DOHH2 (cell line): ENCODE data around the gene IRF2BP1.

Source experiments
- H3F3A ChIP-seq: fragments of 200-600 bp; sonication (generic), shearing (Covaris generic); 2 replicates; pipeline ENCODE4 v1.6.0; 2016; ENCODE audit warnings: antibody characterized with exemption, mild to moderate bottlenecking; ENCODE audit not compliant: control insufficient read depth, insufficient read depth
- H3K27ac ChIP-seq: fragments of 200-600 bp; sonication (generic); 2 replicates; pipeline ENCODE4 v1.5.1; 2014; ENCODE audit warnings: low read depth, mild to moderate bottlenecking, low read length, moderate library complexity
- H3K27me3 ChIP-seq: fragments of 200-600 bp; sonication (generic); 2 replicates; pipeline ENCODE4 v1.6.1; 2014; ENCODE audit warnings: mild to moderate bottlenecking, low read length, mixed read lengths; ENCODE audit not compliant: control insufficient read depth
- H3K36me3 ChIP-seq: fragments of 200-600 bp; sonication (generic); 2 replicates; pipeline ENCODE4 v1.6.1; 2014; ENCODE audit warnings: mild to moderate bottlenecking, low read length, moderate library complexity, mixed read lengths; ENCODE audit not compliant: control insufficient read depth
- H3K4me1 ChIP-seq: fragments of 200-600 bp; sonication (generic); 2 replicates; pipeline ENCODE4 v1.6.1; 2014; ENCODE audit warnings: mild to moderate bottlenecking, low read length, mixed read lengths; ENCODE audit not compliant: control insufficient read depth
- H3K4me2 ChIP-seq: fragments of 200-600 bp; sonication (generic); 2 replicates; pipeline ENCODE4 v1.6.0; 2014; ENCODE audit warnings: mild to moderate bottlenecking, low read length, moderate library complexity
- H3K4me3 ChIP-seq: fragments of 200-600 bp; sonication (generic); 2 replicates; pipeline ENCODE4 v1.5.1; 2014; ENCODE audit warnings: mild to moderate bottlenecking, low read length, mixed read lengths
- H3K79me2 ChIP-seq: fragments of 200-600 bp; sonication (generic); 2 replicates; pipeline ENCODE4 v1.6.1; 2014; ENCODE audit warnings: mild to moderate bottlenecking, low read length, mixed read lengths; ENCODE audit not compliant: control insufficient read depth
- H3K9me2 ChIP-seq: fragments of 200-600 bp; sonication (generic); replicated peaks from 2 replicates; pipeline ENCODE4 v1.6.1; 2014; ENCODE audit warnings: mild to moderate bottlenecking, low read length, mixed read lengths; ENCODE audit not compliant: control insufficient read depth
- H3K9me3 ChIP-seq: fragments of 200-600 bp; sonication (generic); 2 replicates; pipeline ENCODE4 v1.6.1; 2014; ENCODE audit warnings: antibody characterized with exemption, low read length, mixed read lengths; ENCODE audit not compliant: control insufficient read depth, insufficient read depth
- H4K20me1 ChIP-seq: fragments of 200-600 bp; sonication (generic); 2 replicates; pipeline ENCODE4 v1.6.0; 2014; ENCODE audit warnings: low read depth, mild to moderate bottlenecking, antibody characterized with exemption, low read length, moderate library complexity; ENCODE audit not compliant: control insufficient read depth, insufficient read depth
- CTCF ChIP-seq: fragments of 200-600 bp; sonication (generic); IDR thresholded peaks from one replicate; pipeline ENCODE4 v1.5.1; 2014; ENCODE audit warnings: antibody characterized with exemption, mild to moderate bottlenecking, low read depth, low read length; ENCODE audit not compliant: poor library complexity, severe bottlenecking
- EZH2phosphoT487 ChIP-seq: fragments of 200-600 bp; sonication (generic); IDR thresholded peaks from 2 replicates; pipeline ENCODE4 v1.6.1; 2017; ENCODE audit warnings: borderline replicate concordance, mild to moderate bottlenecking, antibody characterized with exemption, low read length, moderate library complexity, mixed read lengths

IRF2BP1 gene

DNA sequence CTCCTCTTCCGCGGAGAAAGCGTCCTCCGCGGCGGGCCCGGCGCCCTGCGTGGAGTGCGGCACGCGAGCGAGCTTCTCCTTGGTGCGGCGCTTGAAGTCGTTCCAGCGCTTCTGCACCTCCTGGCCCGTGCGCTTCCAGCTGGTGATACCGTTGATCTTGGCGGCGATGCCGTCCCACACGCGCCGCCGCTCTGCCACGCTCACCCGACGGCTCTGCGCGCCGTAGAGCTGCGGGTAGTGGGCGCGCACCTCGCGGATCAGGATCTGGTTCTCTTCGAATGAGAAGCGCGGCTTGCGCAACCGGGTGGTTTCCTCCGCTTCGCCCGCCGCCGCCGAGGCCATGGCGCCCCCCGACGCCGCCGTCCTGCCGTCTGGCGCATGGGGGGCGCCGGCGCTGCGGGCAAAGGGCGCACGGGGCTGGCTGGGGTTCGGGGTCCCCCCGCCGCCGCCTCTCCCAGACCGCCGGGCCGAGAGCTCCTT lies 15.5 kb upstream of the IRF2BP1 start:
- H4K20me1 ChIP-seq: no peaks in the 10 kb centered on the region
- no peak overlapping the region for H3K27ac ChIP-seq
- no peaks in the 10 kb centered on the region for H3K9me3 ChIP-seq
- H3K4me3 ChIP-seq: peak overlapping the region; percentile 88
- peak overlapping the region; percentile 85 for H3K4me2 ChIP-seq
- no peaks in the 10 kb centered on the region for H3K9me2 ChIP-seq
- H3K79me2 ChIP-seq: peaks cover 27% of the 10 kb centered on the region
- H3K36me3 ChIP-seq: peaks cover 30% of the 10 kb centered on the region
- no peaks in the 10 kb centered on the region for H3F3A ChIP-seq
- TF ChIP-seq EZH2phosphoT487 (no peak), CTCF (no peak)
- H3K4me1 ChIP-seq: peaks cover 24% of the 10 kb centered on the region
- H3K27me3 ChIP-seq: no peaks in the 10 kb centered on the region

GRCh38 chr19:45900738-45901431 lies 14.9 kb upstream of the IRF2BP1 start:
- Histone ChIP-seq H3F3A (no peaks in the 10 kb centered on the region), H3K36me3 (peaks cover 30% of the 10 kb centered on the region), H3K9me2 (no peaks in the 10 kb centered on the region), H3K9me3 (no peaks in the 10 kb centered on the region), H3K27me3 (no peaks in the 10 kb centered on the region), H4K20me1 (no peaks in the 10 kb centered on the region), H3K79me2 (peaks cover 27% of the 10 kb centered on the region), H3K27ac (no peak overlapping the region), H3K4me2 (peak overlapping the region; percentile 85), H3K4me3 (peak overlapping the region; percentile 88), H3K4me1 (peaks cover 24% of the 10 kb centered on the region)
- no peak for TF ChIP-seq EZH2phosphoT487

DNA sequence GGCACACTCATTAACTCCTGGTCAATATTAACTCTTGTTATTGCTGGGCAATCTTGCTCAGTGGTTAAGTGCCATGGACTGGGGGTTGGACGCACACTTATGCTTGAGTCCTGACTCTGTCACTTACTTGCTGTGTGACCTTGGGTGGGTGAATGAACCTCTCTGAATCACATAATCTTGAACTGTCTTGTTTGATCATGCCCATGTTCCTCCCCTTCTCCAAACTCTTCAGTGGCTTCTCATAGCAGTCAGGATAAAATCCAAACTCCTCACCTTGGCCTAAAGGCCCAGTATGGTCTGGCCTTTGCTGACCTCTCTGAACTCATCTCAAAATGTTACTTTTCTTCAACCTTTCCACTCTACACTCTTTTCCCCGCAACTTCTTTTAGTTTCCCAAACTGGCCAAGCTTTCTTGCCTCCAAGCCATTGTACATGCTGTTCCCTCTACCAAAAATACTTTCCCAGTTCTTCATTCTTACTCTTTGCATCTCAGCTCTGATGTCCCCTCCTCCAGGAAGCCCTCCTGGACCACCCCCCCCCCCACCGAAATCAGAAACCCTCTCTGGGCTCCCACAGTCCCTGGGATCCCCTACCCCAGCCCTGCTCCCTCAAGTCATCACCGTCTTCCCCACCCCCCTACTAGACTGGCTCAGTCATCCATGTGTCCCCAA lies 14.1 kb upstream of the IRF2BP1 start:
- no peaks in the 10 kb centered on the region for H3K9me2 ChIP-seq
- H3K36me3 ChIP-seq: peaks cover 32% of the 10 kb centered on the region
- no peak overlapping the region for H3K4me3 ChIP-seq
- H3K79me2 ChIP-seq: peaks cover 27% of the 10 kb centered on the region
- no peaks in the 10 kb centered on the region for H4K20me1 ChIP-seq
- TF ChIP-seq CTCF (no peak), EZH2phosphoT487 (no peak)
- peaks cover 31% of the 10 kb centered on the region for H3K4me1 ChIP-seq
- no peaks in the 10 kb centered on the region for H3F3A ChIP-seq
- H3K27me3 ChIP-seq: no peaks in the 10 kb centered on the region
- H3K4me2 ChIP-seq: peak overlapping the region; percentile 85; the same call in 1 of the 2 replicates
- H3K27ac ChIP-seq: no peak overlapping the region
- H3K9me3 ChIP-seq: no peaks in the 10 kb centered on the region

DNA sequence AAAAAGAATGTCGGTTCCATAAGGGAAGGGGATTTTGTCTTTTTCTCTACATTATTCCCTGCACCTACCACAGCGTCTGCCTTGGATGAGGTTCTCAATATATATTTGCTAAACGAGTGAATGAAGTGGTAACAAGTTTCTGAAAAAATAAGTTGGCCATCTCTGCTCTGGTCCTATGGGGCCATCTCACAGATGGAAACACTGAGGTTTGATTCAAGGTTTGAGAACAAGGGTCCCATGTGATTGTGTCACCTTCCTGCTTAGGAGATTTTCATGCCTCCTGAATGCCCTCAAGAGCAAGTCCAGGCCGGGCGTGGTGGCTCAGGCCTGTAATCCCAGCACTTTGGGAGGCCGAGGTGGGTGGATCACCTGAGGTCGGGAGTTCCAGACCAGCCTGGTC lies 13.3 kb upstream of the IRF2BP1 start:
- Histone ChIP-seq H4K20me1 (no peaks in the 10 kb centered on the region), H3K36me3 (peaks cover 33% of the 10 kb centered on the region), H3K4me3 (no peak overlapping the region), H3K4me1 (peaks cover 32% of the 10 kb centered on the region), H3K79me2 (peaks cover 27% of the 10 kb centered on the region), H3F3A (no peaks in the 10 kb centered on the region), H3K4me2 (no peak overlapping the region), H3K9me3 (no peaks in the 10 kb centered on the region), H3K9me2 (no peaks in the 10 kb centered on the region), H3K27me3 (no peaks in the 10 kb centered on the region), H3K27ac (no peak overlapping the region)
- TF ChIP-seq CTCF: no peak
- no peak for TF ChIP-seq EZH2phosphoT487
